ENCODE measurements around the gene LBX2.

The LBX2 gene

GRCh38 chr2:74457129-74457548, 42.3 kb downstream of the LBX2 start:
- no peak for DNase-seq (ENCODE audit: low spot score)

DNA sequence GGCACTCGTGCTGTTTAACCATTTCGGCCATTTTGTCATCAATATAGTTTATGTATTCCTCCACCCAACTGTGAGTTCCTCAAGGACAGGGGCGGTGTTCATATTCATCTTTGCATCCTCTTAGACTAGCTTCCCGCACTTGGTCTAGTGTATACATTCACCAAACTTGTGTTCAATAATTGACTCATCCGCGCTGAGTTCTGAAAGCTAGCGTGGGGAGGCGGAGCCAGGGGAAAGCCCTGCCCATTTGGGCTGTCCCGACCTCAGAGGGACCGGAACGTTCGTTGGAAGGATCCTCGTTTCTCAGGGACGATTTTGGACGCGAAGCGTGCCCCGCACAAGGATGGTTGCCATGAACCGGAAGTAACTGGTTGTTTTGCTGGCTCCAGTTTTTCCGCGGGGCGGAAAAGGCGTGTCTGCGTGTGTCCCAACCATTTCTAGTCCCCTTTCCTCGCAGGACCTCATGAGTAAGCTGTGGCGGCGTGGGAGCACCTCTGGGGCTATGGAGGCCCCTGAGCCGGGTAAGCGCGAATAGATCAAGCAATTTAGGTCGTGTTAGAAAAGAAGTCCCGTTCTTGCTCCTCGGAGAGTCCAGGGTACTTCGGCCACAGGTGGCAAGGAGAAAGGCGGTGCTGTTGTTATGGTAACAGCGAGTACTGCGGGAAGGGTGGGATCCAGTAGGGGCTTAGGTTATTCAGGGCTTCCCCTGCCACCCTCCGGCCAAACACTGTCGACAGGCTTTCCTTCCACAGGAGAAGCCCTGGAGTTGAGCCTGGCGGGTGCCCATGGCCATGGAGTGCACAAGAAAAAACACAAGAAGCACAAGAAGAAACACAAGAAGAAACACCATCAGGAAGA, 44.5 kb downstream of the LBX2 start, which contains the start of gene INO80B:
INO80B (plus strand) TSS at position 434 of the 858 bp plus-strand sequence; CDS start at position 464, 30 bp downstream.
- DNase-seq (ENCODE audit: low spot score): peak; percentile 94

DNA sequence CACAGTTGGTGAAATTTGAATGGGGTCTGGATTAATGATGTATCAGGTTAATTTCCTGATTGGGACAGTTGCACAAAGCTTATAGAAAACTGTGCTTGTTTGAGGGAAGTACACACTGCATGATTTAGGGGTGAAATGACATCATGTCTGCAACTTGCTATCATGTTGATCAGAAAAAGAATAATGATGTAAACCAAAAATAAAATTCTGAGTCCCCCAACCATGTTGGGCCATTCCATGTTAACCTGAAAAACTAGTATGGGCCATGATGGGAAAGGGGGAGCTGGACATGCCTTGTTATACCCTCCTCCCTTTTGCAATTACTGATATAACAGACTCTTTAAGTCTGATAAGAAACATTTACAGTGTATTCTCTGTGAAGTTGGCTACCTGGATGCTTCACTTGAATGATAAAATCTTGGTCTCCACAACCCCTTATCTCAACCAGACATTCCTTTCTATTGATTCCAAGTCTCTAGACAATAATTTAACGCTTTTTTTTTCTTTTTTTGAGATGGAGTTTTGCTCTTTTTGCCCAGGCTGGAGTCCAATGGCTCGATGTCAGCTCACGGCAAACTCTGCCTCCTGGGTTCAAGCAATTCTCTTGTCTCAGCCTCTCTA, 48.7 kb downstream of the LBX2 start:
- DNase-seq (ENCODE audit: low spot score): no peak

GRCh38 chr2:74448771-74449170, 50.6 kb downstream of the LBX2 start:
- DNase-seq (ENCODE audit: low spot score): no peak
